Prostate gland (tissue), 2 donors: ENCODE results near the gene TOGARAM1.

Experiments
- POLR2A ChIP-seq: fragments of 450-650 bp; IDR thresholded peaks from one replicate; pipeline ENCODE4 v1.6.1; 2016; ENCODE audit warnings: antibody characterized with exemption, mild to moderate bottlenecking
- POLR2AphosphoS5 ChIP-seq: sonication (generic); formaldehyde crosslinking; IDR thresholded peaks from one replicate; pipeline ENCODE4 v1.6.1; 2017; ENCODE audit warnings: antibody characterized with exemption
- TF ChIP-seq, protein P1 (sequence below), 4 experiments: fragments of 200-600 bp in 2 of 4; fragments of 450-650 bp in 2 of 4; sonication (generic) in 2 of 4; IDR thresholded peaks; 1 replicate in 3 of 4; 2 replicates in 1 of 4; pipeline ENCODE4 v1.5.1; 2016 to 2019; ENCODE audit warnings: antibody characterized with exemption in 4 of 4, mild to moderate bottlenecking in 2 of 4, moderate library complexity in 2 of 4

- no peak for TF ChIP-seq POLR2AphosphoS5
- TF ChIP-seq, protein P1, sequence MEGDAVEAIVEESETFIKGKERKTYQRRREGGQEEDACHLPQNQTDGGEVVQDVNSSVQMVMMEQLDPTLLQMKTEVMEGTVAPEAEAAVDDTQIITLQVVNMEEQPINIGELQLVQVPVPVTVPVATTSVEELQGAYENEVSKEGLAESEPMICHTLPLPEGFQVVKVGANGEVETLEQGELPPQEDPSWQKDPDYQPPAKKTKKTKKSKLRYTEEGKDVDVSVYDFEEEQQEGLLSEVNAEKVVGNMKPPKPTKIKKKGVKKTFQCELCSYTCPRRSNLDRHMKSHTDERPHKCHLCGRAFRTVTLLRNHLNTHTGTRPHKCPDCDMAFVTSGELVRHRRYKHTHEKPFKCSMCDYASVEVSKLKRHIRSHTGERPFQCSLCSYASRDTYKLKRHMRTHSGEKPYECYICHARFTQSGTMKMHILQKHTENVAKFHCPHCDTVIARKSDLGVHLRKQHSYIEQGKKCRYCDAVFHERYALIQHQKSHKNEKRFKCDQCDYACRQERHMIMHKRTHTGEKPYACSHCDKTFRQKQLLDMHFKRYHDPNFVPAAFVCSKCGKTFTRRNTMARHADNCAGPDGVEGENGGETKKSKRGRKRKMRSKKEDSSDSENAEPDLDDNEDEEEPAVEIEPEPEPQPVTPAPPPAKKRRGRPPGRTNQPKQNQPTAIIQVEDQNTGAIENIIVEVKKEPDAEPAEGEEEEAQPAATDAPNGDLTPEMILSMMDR (IDR thresholded peaks at IDR 0.05) = no peak
- TF ChIP-seq POLR2A = no peak
These were observed 21.8 kb upstream of the TOGARAM1 start for GRCh38 chr14:44940211-44940610.
